HEK293 (cell line): ENCODE results near the gene RTF2.

Source experiments
- CTCF ChIA-PET: fragments of 350-600 bp; formaldehyde crosslinking; extraction: SDS; loops from one replicate; lab custom pipeline; 2021; ENCODE audit warnings: antibody characterized with exemption; lab: Yijun Ruan, JAX
- POLR2A ChIA-PET: fragments of 300-600 bp; formaldehyde crosslinking; extraction: SDS; loops from one replicate; lab custom pipeline; 2020; ENCODE audit warnings: antibody characterized with exemption, inconsistent platforms; lab: Yijun Ruan, JAX
- H3K27ac ChIP-seq: fragments of 200-500 bp; sonication (Bioruptor generic); 2 replicates; pipeline ENCODE4 v1.5.1; 2014; ENCODE audit warnings: low read depth, low read length, control low read depth, inconsistent platforms; ENCODE audit errors: extremely low read depth
- H3K36me3 ChIP-seq, 2 experiments: fragments of 200-500 bp in 1 of 2; sonication (Bioruptor generic) in 1 of 2; 1 replicate in 1 of 2; 2 replicates in 1 of 2; pipeline ENCODE4 v1.5.1; 2014 to 2017; ENCODE audit warnings: inconsistent platforms in 2 of 2, low read length in 2 of 2; ENCODE audit not compliant: control insufficient read depth in 2 of 2, insufficient read depth in 1 of 2
- H3K4me1 ChIP-seq: fragments of 200-500 bp; sonication (Bioruptor generic); 2 replicates; pipeline ENCODE4 v1.5.1; 2014; ENCODE audit warnings: mild to moderate bottlenecking, low read length, inconsistent platforms; ENCODE audit not compliant: control insufficient read depth, insufficient read depth
- H3K4me3 ChIP-seq: 2 replicates; pipeline ENCODE4 v1.5.1; 2011; ENCODE audit warnings: low read depth, mild to moderate bottlenecking, control low read depth, low read length, moderate library complexity
- H3K9me3 ChIP-seq: fragments of 200-500 bp; sonication (Bioruptor generic); 2 replicates; pipeline ENCODE4 v1.5.1; 2014; ENCODE audit warnings: low read depth, low read length, inconsistent platforms; ENCODE audit not compliant: control insufficient read depth, insufficient read depth
- AEBP2 ChIP-seq: fragments of 450-650 bp; formaldehyde crosslinking; IDR thresholded peaks from 2 replicates; pipeline ENCODE4 v1.5.1; 2016; ENCODE audit warnings: missing biosample characterization, missing genetic modification characterization, borderline replicate concordance
- GLIS1 ChIP-seq: fragments of 450-650 bp; formaldehyde crosslinking; IDR thresholded peaks from 2 replicates; pipeline ENCODE4 v1.5.1; 2016; ENCODE audit warnings: missing biosample characterization, missing genetic modification characterization
- KLF9 ChIP-seq: fragments of 450-650 bp; formaldehyde crosslinking; IDR thresholded peaks from 2 replicates; pipeline ENCODE4 v1.5.1; 2016; ENCODE audit warnings: missing biosample characterization, missing genetic modification characterization, low read depth
- SCRT1 ChIP-seq: fragments of 450-650 bp; formaldehyde crosslinking; IDR thresholded peaks from 2 replicates; pipeline ENCODE4 v1.5.1; 2016; ENCODE audit warnings: missing biosample characterization, missing genetic modification characterization, borderline replicate concordance
- TCF7L2 ChIP-seq: IDR thresholded peaks from 2 replicates; pipeline ENCODE4 v1.6.1; 2011; ENCODE audit warnings: low read depth, mild to moderate bottlenecking, inconsistent platforms, low read length, moderate library complexity, borderline replicate concordance
- ZBTB17 ChIP-seq: fragments of 450-650 bp; formaldehyde crosslinking; IDR thresholded peaks from 2 replicates; pipeline ENCODE4 v1.5.1; 2016; ENCODE audit warnings: missing biosample characterization, missing genetic modification characterization
- ZBTB7A ChIP-seq: fragments of 450-650 bp; formaldehyde crosslinking; IDR thresholded peaks from 2 replicates; pipeline ENCODE4 v1.5.1; 2016; ENCODE audit warnings: low read depth, missing biosample characterization, missing genetic modification characterization
- ZFP37 ChIP-seq: fragments of 450-650 bp; formaldehyde crosslinking; IDR thresholded peaks from 2 replicates; pipeline ENCODE4 v1.5.1; 2016; ENCODE audit warnings: missing biosample characterization, missing genetic modification characterization
- ZIC2 ChIP-seq: fragments of 450-650 bp; formaldehyde crosslinking; IDR thresholded peaks from 2 replicates; pipeline ENCODE4 v1.5.1; 2016; ENCODE audit warnings: missing biosample characterization, missing genetic modification characterization
- ZNF114 ChIP-seq: fragments of 450-650 bp; formaldehyde crosslinking; IDR thresholded peaks from 2 replicates; pipeline ENCODE4 v1.5.0; 2017; ENCODE audit warnings: missing biosample characterization, missing genetic modification characterization
- ZNF19 ChIP-seq: fragments of 450-650 bp; formaldehyde crosslinking; IDR thresholded peaks from 2 replicates; pipeline ENCODE4; 2016; ENCODE audit warnings: missing biosample characterization, missing genetic modification characterization, low read depth
- ZNF324 ChIP-seq: fragments of 450-650 bp; formaldehyde crosslinking; IDR thresholded peaks from 2 replicates; pipeline ENCODE4 v1.5.1; 2016; ENCODE audit warnings: missing biosample characterization, missing genetic modification characterization
- ZNF341 ChIP-seq: fragments of 450-650 bp; formaldehyde crosslinking; IDR thresholded peaks from 2 replicates; pipeline ENCODE4; 2016; ENCODE audit warnings: low read depth, missing biosample characterization, missing genetic modification characterization
- ZNF394 ChIP-seq: fragments of 450-650 bp; formaldehyde crosslinking; IDR thresholded peaks from 2 replicates; pipeline ENCODE4 v1.5.1; 2016; ENCODE audit warnings: missing biosample characterization, missing genetic modification characterization, mild to moderate bottlenecking, moderate library complexity, borderline replicate concordance
- ZNF48 ChIP-seq: fragments of 450-650 bp; formaldehyde crosslinking; IDR thresholded peaks from 2 replicates; pipeline ENCODE4 v1.5.1; 2016; ENCODE audit warnings: missing biosample characterization, missing genetic modification characterization
- ZNF501 ChIP-seq: fragments of 450-650 bp; formaldehyde crosslinking; IDR thresholded peaks from 2 replicates; pipeline ENCODE4 v1.5.1; 2016; ENCODE audit warnings: missing biosample characterization, missing genetic modification characterization
- ZNF585B ChIP-seq: fragments of 450-650 bp; formaldehyde crosslinking; IDR thresholded peaks from 2 replicates; pipeline ENCODE4 v1.5.1; 2016; ENCODE audit warnings: missing biosample characterization, missing genetic modification characterization
- ZXDB ChIP-seq: fragments of 450-650 bp; formaldehyde crosslinking; IDR thresholded peaks from 2 replicates; pipeline ENCODE4 v1.5.1; 2016; ENCODE audit warnings: missing biosample characterization, missing genetic modification characterization
- TF ChIP-seq, protein P1 (sequence below): fragments of 450-650 bp; formaldehyde crosslinking; IDR thresholded peaks from 2 replicates; pipeline ENCODE4 v1.5.1; 2017; ENCODE audit warnings: missing biosample characterization, mild to moderate bottlenecking, missing genetic modification characterization, moderate library complexity
- TF ChIP-seq, protein P2 (sequence below): fragments of 450-650 bp; formaldehyde crosslinking; IDR thresholded peaks from 2 replicates; pipeline ENCODE4 v1.5.1; 2016; ENCODE audit warnings: missing biosample characterization, missing genetic modification characterization
- TF ChIP-seq, protein P3 (sequence below): fragments of 450-650 bp; formaldehyde crosslinking; IDR thresholded peaks from 2 replicates; pipeline ENCODE4 v1.5.1; 2016; ENCODE audit warnings: missing biosample characterization, missing genetic modification characterization

RTF2 gene

GRCh38 chr20:56463428-56463827 lies 5.0 kb upstream of the RTF2 start:
- no peaks in the 10 kb centered on the region for H3K9me3 ChIP-seq
- no peak overlapping the region for H3K4me3 ChIP-seq
- no peaks in the 10 kb centered on the region for H3K36me3 ChIP-seq
- POLR2A ChIA-PET, result no interaction called here
- H3K27ac ChIP-seq, result no peak overlapping the region
- CTCF ChIA-PET, result interaction anchor here (0.8 kb wide), 1 partner anchor 49 kb away, joined by 3 read pairs; no protein-coding TSS in a partner anchor
- TF ChIP-seq ZBTB7A (tag by site-specific recombination), result no peak
- TF ChIP-seq, protein P1, sequence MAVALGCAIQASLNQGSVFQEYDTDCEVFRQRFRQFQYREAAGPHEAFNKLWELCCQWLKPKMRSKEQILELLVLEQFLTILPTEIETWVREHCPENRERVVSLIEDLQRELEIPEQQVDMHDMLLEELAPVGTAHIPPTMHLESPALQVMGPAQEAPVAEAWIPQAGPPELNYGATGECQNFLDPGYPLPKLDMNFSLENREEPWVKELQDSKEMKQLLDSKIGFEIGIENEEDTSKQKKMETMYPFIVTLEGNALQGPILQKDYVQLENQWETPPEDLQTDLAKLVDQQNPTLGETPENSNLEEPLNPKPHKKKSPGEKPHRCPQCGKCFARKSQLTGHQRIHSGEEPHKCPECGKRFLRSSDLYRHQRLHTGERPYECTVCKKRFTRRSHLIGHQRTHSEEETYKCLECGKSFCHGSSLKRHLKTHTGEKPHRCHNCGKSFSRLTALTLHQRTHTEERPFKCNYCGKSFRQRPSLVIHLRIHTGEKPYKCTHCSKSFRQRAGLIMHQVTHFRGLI (tag by site-specific recombination), result no peak
- TF ChIP-seq ZNF394, result no peak
- no peak for TF ChIP-seq SCRT1 (tag by site-specific recombination)
- TF ChIP-seq AEBP2, result no peak
- no peak for TF ChIP-seq ZNF324 (tag by site-specific recombination)
- no peak for TF ChIP-seq ZNF501 (tag by site-specific recombination)
- TF ChIP-seq ZXDB (tag by site-specific recombination), result no peak
- H3K4me1 ChIP-seq, result no peaks in the 10 kb centered on the region

DNA sequence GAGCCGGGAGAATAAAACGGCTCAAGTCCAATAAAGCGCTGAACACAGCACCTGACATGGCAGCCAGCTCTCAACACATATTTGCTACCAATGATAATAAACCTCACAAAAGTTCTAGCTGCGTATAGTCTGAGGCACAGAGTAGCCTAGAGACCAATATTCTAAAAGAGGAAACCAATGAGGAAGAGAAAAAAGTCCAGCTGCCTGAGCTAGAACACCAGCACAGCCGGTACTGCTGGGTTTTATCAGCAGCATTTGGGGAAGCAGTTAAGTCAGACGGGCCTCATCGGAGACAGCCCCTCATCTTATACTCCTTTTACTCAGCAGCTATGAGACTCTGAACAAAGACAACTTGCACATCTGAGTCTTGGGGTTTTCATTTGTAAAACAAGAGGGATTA lies 2.4 kb upstream of the RTF2 start:
- Histone ChIP-seq H3K4me1 (no peaks in the 10 kb centered on the region), H3K9me3 (no peaks in the 10 kb centered on the region), H3K27ac (no peak overlapping the region), H3K4me3 (no peak overlapping the region), H3K36me3 (peaks cover 0 to 11% of the 10 kb centered on the region in 2 experiments; a peak in 1 of 3 replicates)
- CTCF ChIA-PET, result no interaction called here
- TF ChIP-seq ZIC2 (no peak), ZNF19 (no peak), ZNF114 (no peak), GLIS1 (tag by site-specific recombination) (no peak), ZFP37 (tag by site-specific recombination) (no peak), ZNF341 (tag by site-specific recombination) (no peak), ZNF585B (tag by site-specific recombination) (no peak)
- POLR2A ChIA-PET, result no interaction called here

DNA sequence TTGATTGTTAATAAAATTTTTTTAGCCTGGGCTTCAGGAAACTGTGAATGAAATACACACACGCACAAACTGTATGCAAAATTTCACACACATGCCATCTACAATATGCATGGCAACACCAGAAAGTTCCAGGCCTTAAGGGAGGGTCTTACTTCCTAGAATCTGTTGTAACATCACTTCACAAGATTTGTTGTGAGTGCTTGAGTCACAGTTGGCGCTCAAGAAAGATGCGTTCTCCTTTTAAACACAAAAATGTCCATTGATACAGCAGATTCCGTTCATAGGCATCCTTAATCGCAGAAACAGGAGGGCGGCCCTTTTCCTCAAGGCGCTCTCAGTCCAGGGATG lies 485 bp upstream of the RTF2 start:
- Histone ChIP-seq H3K4me3 (peak overlapping the region; percentile 98), H3K36me3 (peaks cover 2 to 15% of the 10 kb centered on the region in 2 experiments; a peak in 2 of 3 replicates), H3K4me1 (no peaks in the 10 kb centered on the region), H3K9me3 (no peaks in the 10 kb centered on the region), H3K27ac (no peak overlapping the region)
- TF ChIP-seq KLF9 (tag by site-specific recombination) (no peak), TCF7L2 (no peak), ZNF48 (tag by site-specific recombination) (no peak), ZBTB17 (tag by site-specific recombination) (no peak)
- TF ChIP-seq, protein P2, sequence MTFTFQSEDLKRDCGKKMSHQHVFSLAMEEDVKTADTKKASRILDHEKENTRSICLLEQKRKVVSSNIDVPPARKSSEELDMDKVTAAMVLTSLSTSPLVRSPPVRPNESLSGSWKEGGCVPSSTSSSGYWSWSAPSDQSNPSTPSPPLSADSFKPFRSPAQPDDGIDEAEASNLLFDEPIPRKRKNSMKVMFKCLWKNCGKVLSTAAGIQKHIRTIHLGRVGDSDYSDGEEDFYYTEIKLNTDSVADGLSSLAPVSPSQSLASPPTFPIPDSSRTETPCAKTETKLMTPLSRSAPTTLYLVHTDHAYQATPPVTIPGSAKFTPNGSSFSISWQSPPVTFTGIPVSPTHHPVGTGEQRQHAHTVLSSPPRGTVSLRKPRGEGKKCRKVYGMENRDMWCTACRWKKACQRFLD (tag by site-specific recombination), result no peak
- TF ChIP-seq, protein P3, sequence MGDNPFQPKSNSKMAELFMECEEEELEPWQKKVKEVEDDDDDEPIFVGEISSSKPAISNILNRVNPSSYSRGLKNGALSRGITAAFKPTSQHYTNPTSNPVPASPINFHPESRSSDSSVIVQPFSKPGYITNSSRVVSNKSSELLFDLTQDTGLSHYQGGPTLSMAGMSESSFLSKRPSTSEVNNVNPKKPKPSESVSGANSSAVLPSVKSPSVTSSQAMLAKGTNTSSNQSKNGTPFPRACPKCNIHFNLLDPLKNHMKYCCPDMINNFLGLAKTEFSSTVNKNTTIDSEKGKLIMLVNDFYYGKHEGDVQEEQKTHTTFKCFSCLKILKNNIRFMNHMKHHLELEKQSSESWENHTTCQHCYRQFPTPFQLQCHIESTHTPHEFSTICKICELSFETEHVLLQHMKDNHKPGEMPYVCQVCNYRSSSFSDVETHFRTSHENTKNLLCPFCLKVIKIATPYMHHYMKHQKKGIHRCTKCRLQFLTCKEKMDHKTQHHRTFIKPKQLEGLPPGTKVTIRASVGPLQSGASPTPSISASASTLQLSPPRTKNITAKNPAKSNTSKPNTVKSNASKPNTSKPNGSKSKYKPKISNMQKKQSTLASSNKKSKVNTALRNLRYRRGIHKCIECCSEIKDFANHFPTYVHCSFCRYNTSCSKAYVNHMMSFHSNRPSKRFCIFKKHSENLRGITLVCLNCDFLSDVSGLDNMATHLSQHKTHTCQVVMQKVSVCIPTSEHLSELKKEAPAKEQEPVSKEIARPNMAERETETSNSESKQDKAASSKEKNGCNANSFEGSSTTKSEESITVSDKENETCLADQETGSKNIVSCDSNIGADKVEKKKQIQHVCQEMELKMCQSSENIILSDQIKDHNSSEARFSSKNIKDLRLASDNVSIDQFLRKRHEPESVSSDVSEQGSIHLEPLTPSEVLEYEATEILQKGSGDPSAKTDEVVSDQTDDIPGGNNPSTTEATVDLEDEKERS (tag by site-specific recombination), result no peak
- ChIA-PET CTCF (no interaction called here), POLR2A (interaction anchor here (1.0 kb wide), 1 partner anchor 76 kb away, joined by 4 read pairs; the partner anchor contains the start of genes AURKA and CSTF1)
